ENCODE results near the gene IGF1R.
"Not testable (repeated sequence)": the region's sequence is repeated elsewhere in the genome, so short reads cannot be mapped to it uniquely, and the experiment has no call there.

Gene IGF1R

GRCh38 chr15:98647774-98648653, at the start of gene IGF1R:
Gene IGF1R, plus strand, starts transcription at chr15:98648539. Its CDS starts 1,043 bp downstream, at chr15:98649582.
- in situ Hi-C loops (cut with HindIII; ENCODE audit: low sequenced_read_pairs) = loop anchor here (10.0 kb wide), 1 partner anchor 217 kb away; no protein-coding TSS in a partner anchor

DNA sequence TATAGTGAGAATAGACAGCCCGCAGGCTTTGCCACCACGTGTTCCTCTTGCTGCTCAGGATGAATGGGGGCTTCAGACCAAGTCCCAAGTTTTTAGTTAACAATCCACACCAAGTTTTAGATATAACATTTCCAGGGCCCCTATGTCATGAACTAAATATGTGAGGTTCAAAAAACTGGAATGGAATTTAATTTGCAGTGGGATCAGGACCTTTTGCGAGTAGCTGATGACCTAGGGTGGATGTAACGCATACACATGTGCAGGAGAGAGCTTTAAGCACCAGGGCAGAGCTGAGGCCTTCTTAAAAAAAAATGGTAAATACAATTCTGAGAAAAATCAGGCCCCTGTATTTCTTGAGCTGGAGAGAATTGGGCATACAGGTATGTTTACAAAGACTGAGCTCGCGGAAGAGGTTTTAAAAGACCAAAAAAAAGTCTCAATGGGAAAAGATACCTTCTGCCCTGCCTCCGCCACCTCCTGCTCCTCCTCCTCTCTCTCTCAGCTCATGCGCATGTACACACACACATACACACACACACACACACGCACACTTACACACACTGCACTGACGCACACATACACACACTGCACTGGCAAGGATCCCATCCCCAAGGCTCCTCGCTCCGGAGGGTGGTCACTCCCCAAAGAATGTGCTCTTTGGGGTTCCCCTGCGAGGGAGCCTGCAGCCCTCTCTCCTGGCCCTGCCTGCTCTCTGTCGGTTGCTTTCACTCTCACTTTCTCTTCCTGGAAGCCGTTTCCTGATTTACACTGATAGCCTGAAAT, 48.2 kb upstream of the IGF1R start:
- in situ Hi-C loops (cut with HindIII; ENCODE audit: low sequenced_read_pairs) = no loop called here

DNA sequence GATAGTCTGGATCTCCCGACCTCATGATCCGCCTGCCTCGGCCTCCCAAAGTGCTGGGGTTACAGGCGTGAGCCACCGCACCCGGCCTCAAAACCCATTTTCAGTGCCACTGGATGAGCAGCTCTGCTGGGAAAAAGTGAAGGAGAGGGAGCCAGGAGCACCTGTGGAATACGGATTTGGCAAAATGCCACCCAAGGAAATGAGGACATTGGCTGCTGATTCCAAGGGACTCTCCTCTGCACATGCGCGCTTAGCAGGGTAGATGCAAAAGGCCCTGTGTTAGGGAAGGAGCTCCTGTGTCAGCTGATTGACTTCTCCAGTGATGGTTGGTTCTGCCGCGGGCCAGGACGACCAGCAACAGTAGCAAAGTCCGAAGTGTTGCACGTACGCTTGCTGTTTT, 43.4 kb upstream of the IGF1R start:
- in situ Hi-C loops (cut with HindIII; ENCODE audit: low sequenced_read_pairs) = no loop called here

DNA sequence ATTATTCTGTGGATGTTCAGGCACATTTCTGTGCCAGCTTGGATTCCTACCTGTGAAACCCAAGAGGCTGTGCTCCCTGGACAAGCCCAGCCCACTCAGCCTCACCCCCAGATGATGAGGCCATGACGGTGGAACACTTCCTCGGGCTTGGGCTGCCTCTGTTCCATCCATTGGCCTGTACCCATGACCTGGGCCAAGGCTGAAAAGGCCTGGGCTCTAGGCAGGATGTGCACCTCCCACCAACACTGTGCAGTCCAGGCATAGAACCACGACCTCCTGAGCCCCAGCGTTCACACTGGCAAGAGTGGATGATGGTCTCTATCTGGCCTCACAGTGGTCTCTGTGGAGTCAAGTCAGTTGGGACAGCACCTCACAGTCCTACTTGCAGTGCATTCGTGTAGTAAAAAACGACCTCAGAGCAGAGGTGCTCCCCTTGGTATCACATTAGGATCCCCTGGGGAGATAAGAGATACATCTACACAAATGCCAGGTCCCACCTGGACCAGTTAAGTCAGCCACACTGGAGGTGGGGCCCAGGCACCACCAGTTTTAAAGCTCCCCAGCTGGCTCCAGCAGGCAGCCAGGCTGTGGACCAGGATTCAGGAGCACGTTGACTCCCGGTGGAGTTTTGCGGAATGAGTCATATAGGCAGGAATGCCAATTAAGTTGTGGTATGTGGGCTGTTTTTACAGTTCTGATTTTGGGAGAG, 39.0 kb upstream of the IGF1R start:
- in situ Hi-C loops (cut with HindIII; ENCODE audit: low sequenced_read_pairs) = no loop called here

DNA sequence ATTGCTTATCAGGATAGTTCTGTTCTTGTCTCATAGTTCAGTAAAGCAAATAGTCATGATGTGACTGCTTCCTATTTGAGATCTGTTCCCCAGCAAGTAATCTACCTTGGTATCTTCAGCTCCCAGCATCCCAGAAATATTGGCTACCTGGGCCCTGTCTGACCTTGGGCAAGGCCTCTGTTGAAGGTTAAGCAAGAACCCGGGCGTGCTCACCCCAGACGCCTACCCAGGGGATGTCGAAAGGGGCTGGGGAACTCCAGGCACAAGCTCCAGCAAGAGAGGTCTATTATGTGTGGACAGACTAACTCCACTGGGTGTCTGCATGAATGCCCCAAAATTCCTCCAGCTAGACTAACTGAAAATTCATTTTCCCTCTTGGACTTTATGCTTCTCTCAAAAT, 37.3 kb upstream of the IGF1R start:
- in situ Hi-C loops (cut with HindIII; ENCODE audit: low sequenced_read_pairs) = loop anchor here (5.0 kb wide), 2 partner anchors 59 to 99 kb away; no protein-coding TSS in a partner anchor

DNA sequence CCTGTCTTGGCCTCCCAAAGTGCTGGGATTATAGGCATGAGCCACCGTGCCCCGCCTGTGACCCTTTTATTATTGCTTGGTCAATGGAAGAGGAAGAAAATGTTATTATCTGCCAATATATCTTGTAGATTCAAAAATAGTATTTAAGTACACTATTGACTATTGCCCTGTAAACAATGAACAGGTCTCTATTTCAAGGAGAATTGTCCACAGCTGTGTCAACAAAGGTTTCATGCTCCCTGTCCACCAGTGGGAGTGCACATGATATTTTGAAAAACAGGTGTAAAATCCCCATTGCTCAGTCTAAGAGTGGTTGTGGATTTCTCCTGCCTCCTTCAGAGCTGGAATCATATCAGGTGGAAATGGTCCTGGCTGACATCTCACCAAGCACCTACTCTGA, 36.5 kb upstream of the IGF1R start:
- in situ Hi-C loops (cut with HindIII; ENCODE audit: low sequenced_read_pairs) = loop anchor here (5.0 kb wide), 2 partner anchors 60 to 100 kb away; no protein-coding TSS in a partner anchor

- in situ Hi-C loops (cut with HindIII; ENCODE audit: low sequenced_read_pairs) = loop anchor here (5.0 kb wide), 2 partner anchors 60 to 100 kb away; no protein-coding TSS in a partner anchor
Observed at GRCh38 chr15:98612490-98613110, 35.7 kb upstream of the IGF1R start.

- in situ Hi-C loops (cut with HindIII; ENCODE audit: low sequenced_read_pairs) = loop anchor here (5.0 kb wide), 2 partner anchors 62 to 102 kb away; no protein-coding TSS in a partner anchor
Observed at GRCh38 chr15:98614681-98615080, 33.7 kb upstream of the IGF1R start.

DNA sequence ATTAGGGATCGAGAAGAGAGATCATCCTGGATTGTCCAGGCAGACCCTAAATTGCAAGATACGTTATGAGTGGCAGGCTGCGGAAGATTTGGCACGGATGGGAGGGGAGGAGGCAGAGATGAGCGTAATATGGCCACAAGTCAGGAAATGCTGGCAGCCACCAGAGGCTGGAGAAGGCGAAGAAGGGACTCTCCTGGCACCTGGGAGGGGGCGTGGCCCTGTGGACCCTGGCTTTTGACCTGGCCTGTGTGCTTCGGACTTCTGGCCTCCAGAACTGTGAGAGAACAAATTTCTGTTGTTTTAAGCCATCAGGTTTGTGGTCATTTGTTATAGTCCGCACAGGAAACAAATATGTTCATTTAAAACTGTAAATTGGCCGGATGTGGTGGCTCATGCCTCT, 31.9 kb upstream of the IGF1R start:
- in situ Hi-C loops (cut with HindIII; ENCODE audit: low sequenced_read_pairs) = no loop called here

- in situ Hi-C loops (cut with HindIII; ENCODE audit: low sequenced_read_pairs) = no loop called here
Observed at GRCh38 chr15:98617328-98617980, 30.9 kb upstream of the IGF1R start.

DNA sequence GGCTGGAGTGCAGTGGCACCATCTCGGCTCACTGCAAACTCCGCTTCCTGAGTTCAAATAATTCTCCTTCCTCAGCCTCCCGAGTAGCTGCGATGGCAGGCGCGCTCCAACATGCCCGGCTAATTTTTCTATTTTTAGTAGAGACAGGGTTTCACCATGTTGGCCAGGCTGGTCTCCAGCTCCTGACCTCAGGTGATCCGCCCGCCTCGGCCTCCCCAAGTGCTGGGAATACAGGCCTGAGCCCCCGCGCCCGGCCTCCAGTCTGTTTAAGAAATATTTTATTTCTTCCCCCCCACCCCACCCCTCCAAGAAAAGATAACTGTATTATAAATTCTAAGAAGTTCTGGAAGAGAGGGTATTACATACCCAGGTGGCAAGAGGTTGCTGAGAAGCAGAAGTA, 29.8 kb upstream of the IGF1R start:
- in situ Hi-C loops (cut with HindIII; ENCODE audit: low sequenced_read_pairs) = not testable (repeated sequence)

GRCh38 chr15:98620020-98620419, 28.3 kb upstream of the IGF1R start:
- in situ Hi-C loops (cut with HindIII; ENCODE audit: low sequenced_read_pairs) = no loop called here

GRCh38 chr15:98621021-98621420, 27.3 kb upstream of the IGF1R start:
- in situ Hi-C loops (cut with HindIII; ENCODE audit: low sequenced_read_pairs) = no loop called here

- in situ Hi-C loops (cut with HindIII; ENCODE audit: low sequenced_read_pairs) = no loop called here
Observed at GRCh38 chr15:98625614-98626013, 22.7 kb upstream of the IGF1R start.

GRCh38 chr15:98626153-98626552, 22.2 kb upstream of the IGF1R start:
- in situ Hi-C loops (cut with HindIII; ENCODE audit: low sequenced_read_pairs) = no loop called here

DNA sequence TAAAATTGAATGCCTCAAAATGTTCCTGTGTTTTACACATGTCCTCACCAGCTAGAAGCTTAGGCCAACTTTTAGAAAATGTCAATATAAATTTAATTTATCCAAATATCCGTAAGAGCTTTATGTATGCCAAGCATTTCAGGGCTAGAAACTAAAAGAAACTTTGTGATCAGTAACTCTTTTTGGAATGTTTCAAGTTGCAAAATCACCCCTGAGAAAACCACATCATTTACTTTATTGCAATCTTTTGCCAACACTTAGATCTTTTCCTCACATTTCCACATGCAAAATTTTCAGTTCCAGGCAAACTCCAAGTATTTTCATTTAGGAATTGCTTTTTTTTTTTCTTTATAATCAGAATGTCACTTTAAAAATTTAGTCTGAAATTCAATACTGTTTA, 20.1 kb upstream of the IGF1R start:
- in situ Hi-C loops (cut with HindIII; ENCODE audit: low sequenced_read_pairs) = no loop called here

DNA sequence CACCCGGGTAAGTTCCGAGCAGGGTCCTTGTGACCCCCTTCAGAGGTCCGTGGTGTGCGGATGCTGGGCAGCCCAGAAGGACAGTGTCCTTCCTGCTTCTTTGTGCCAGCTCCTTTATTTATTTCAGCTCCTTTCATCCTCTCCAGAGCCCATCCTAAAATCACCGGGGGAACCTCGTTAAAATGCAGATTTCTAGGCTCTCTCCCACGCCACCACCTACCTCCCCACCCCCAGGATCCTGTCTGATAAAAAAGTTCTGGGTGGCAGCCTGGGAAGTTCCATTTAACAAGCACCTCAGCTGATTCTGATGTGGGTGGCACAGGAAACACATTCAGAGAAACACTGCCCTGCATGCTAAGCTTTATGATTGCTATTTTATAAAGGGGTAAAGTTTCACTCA, 12.5 kb upstream of the IGF1R start:
- in situ Hi-C loops (cut with HindIII; ENCODE audit: low sequenced_read_pairs) = no loop called here

GRCh38 chr15:98643115-98643514, 5.2 kb upstream of the IGF1R start:
- in situ Hi-C loops (cut with HindIII; ENCODE audit: low sequenced_read_pairs) = loop anchor here (10.0 kb wide), 1 partner anchor 222 kb away; no protein-coding TSS in a partner anchor

- in situ Hi-C loops (cut with HindIII; ENCODE audit: low sequenced_read_pairs) = loop anchor here (10.0 kb wide), 1 partner anchor 218 kb away; no protein-coding TSS in a partner anchor
Observed at GRCh38 chr15:98646546-98647025, 1.8 kb upstream of the IGF1R start.
